ENCODE data around the gene LHB. TPM values are rescaled to one million over a fixed set of nuclear protein-coding genes. Genes with fewer than 3 reads are reported as not detected.

Gene LHB
- total and polyA plus RNA-seq, 7 experiments from 2014 or later, result not detected

DNA sequence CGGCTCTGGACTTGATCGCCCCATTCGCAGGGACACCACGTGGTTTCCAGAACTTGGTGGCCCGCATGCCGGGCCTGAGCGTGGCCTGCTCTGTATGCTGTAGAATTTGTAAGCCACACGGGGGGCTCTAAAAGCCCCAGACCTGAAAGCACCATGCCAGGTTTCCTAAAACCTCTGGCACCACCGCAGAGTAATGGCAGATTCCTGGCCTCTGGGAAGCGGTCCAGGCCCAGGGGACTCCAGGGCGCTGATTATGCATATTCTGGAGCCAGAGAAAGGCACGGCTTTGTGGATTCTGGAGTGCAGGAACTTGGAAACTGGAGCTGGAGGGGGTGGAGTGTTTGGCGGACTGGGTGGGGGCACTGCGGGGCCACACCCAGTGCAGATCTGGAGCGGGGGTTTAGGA is 48.1 kb downstream of the LHB start:
- POLR2A ChIA-PET, result interaction anchor here (1.0 to 2.0 kb wide), 3 partner anchors 11 to 15 kb away, joined by 3 to 6 read pairs (median 4); no protein-coding TSS in a partner anchor
- Mint-ChIP-seq H3K36me3 (peaks cover 0 to 28% (median 11%) of the 10 kb centered on the region in 5 donors), H3K27me3 (no peaks in the 10 kb centered on the region), H3K27ac (no peak overlapping the region), H3K4me3 (peak overlapping the region in 1 of 10 donors; percentile 69), H3K9me3 (peaks cover 0 to 5% (median 0%) of the 10 kb centered on the region in 11 donors), H3K4me1 (peaks cover 15 to 46% (median 41%) of the 10 kb centered on the region in 7 donors)
- Histone ChIP-seq H3K27me3 (ENCODE audit: control insufficient read depth in 2 of 2, insufficient read depth in 2 of 2, low read length in 2 of 2) (no peaks in the 10 kb centered on the region), H3K4me1 (ENCODE audit: control insufficient read depth in 2 of 2, insufficient read depth in 2 of 2, low read length in 2 of 2) (peaks cover 18 to 21% of the 10 kb centered on the region in 2 donors), H3K4me3 (ENCODE audit: low read length) (no peak overlapping the region), H3K27ac (ENCODE audit: low read depth, low read length) (no peak overlapping the region), H3K9me3 (ENCODE audit: control insufficient read depth in 2 of 3, low read length in 3 of 3) (no peaks in the 10 kb centered on the region), H3K36me3 (ENCODE audit: control insufficient read depth in 2 of 3, insufficient read depth in 3 of 3, low read length in 3 of 3) (peaks cover 0 to 52% (median 6%) of the 10 kb centered on the region in 3 experiments)
- DNase-seq (no peak), ATAC-seq (no peak)
- intact Hi-C loops (cut with micrococcal nuclease), result loop anchor here (5.0 kb wide), 3 partner anchors 322 to 637 kb away; partner anchors contain the start of genes CA11 (in 1 of the 2) and LMTK3 (in 1 of the 2)
- CTCF ChIA-PET, result interaction anchor here (0.7 to 1.0 kb wide), 4 partner anchors 8 to 1196 kb away, joined by 4 to 5 read pairs (median 4); partner anchors contain the start of gene GYS1

DNA sequence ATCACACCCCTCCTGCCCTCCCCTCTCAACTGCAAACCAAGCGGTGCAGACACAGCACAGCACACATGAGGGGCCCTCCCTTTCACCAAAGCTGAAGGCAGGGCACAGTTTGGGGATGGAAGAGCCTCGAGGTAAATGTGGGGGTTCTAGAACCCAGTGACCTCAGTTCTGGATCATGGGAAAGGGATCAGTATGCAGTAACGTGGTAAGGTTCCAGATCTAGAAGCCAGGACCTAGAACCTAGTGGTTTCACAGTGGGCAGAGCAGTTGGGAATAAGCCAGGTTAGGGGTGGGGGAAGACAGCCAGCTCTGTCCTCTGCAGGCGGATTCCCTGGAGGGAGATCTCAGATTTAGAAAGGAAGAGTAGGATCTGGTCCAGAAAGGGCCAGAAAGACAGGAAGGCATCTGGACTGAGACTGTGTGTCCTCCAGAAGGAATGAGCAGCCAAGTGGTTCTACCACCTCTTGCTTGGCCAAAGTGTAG is 48.7 kb downstream of the LHB start:
- no peaks in the 10 kb centered on the region for H3K27me3 ChIP-seq (ENCODE audit: control insufficient read depth in 2 of 2, insufficient read depth in 2 of 2, low read length in 2 of 2)
- peaks cover 0 to 49% (median 6%) of the 10 kb centered on the region in 3 experiments for H3K36me3 ChIP-seq (ENCODE audit: control insufficient read depth in 2 of 3, insufficient read depth in 3 of 3, low read length in 3 of 3)
- H3K27ac ChIP-seq (ENCODE audit: low read depth, low read length), result no peak overlapping the region
- Mint-ChIP-seq H3K27ac (peak overlapping the region in 4 of 9 donors; percentile 24 to 49 (median 35)), H3K4me3 (peak overlapping the region in 4 of 10 donors; percentile 3 to 99 (median 10)), H3K9me3 (peaks cover 0 to 5% (median 0%) of the 10 kb centered on the region in 11 donors), H3K27me3 (no peaks in the 10 kb centered on the region), H3K4me1 (peaks cover 21 to 52% (median 46%) of the 10 kb centered on the region in 7 donors), H3K36me3 (peaks cover 0 to 28% (median 11%) of the 10 kb centered on the region in 5 donors)
- DNase-seq, result no peak
- POLR2A ChIA-PET, result interaction anchor here (0.9 to 5.3 kb wide), 4 partner anchors 15 to 93 kb away, joined by 4 to 58 read pairs (median 8); partner anchors contain the start of genes GYS1 and RUVBL2
- H3K4me3 ChIP-seq (ENCODE audit: low read length), result no peak overlapping the region
- no peaks in the 10 kb centered on the region for H3K9me3 ChIP-seq (ENCODE audit: control insufficient read depth in 2 of 3, low read length in 3 of 3)
- peaks cover 24 to 26% of the 10 kb centered on the region in 2 donors for H3K4me1 ChIP-seq (ENCODE audit: control insufficient read depth in 2 of 2, insufficient read depth in 2 of 2, low read length in 2 of 2)
- intact Hi-C loops (cut with micrococcal nuclease), result loop anchor here (5.0 kb wide), 3 partner anchors 321 to 636 kb away; partner anchors contain the start of genes CA11 (in 1 of the 2) and LMTK3 (in 1 of the 2)
- ATAC-seq, result no peak
- CTCF ChIA-PET, result interaction anchor here (0.7 to 1.1 kb wide), 3 partner anchors 9 to 173 kb away, joined by 3 to 5 read pairs (median 4); no protein-coding TSS in a partner anchor

- H3K4me3 Mint-ChIP-seq, result peak overlapping the region; percentile 5 to 100 (median 55)
- ChIA-PET POLR2A (interaction anchor here (0.6 to 5.3 kb wide), 13 partner anchors 8 to 721 kb away, joined by 3 to 58 read pairs (median 6); partner anchors contain the start of genes BAX, GYS1, PPP1R15A and RUVBL2), CTCF (interaction anchor here (0.7 to 1.2 kb wide), 8 partner anchors 9 to 180 kb away, joined by 3 to 5 read pairs (median 3); partner anchors contain the start of gene HSD17B14)
- H3K9me3 Mint-ChIP-seq, result peaks cover 0 to 5% (median 0%) of the 10 kb centered on the region in 11 donors
- Histone ChIP-seq H3K4me1 (ENCODE audit: control insufficient read depth in 2 of 2, insufficient read depth in 2 of 2, low read length in 2 of 2) (peaks cover 26 to 28% of the 10 kb centered on the region in 2 donors), H3K4me3 (ENCODE audit: low read length) (no peak overlapping the region), H3K9me3 (ENCODE audit: control insufficient read depth in 2 of 3, low read length in 3 of 3) (no peaks in the 10 kb centered on the region), H3K27ac (ENCODE audit: low read depth, low read length) (no peak overlapping the region), H3K27me3 (ENCODE audit: control insufficient read depth in 2 of 2, insufficient read depth in 2 of 2, low read length in 2 of 2) (no peaks in the 10 kb centered on the region), H3K36me3 (ENCODE audit: control insufficient read depth in 2 of 3, insufficient read depth in 3 of 3, low read length in 3 of 3) (peaks cover 0 to 49% (median 6%) of the 10 kb centered on the region in 3 experiments)
- H3K4me1 Mint-ChIP-seq, result peaks cover 27 to 59% (median 53%) of the 10 kb centered on the region in 7 donors
- no peak for DNase-seq
- H3K27me3 Mint-ChIP-seq, result no peaks in the 10 kb centered on the region
- H3K27ac Mint-ChIP-seq, result peak overlapping the region in 3 of 9 donors; percentile 28 to 97 (median 48)
- peaks cover 0 to 25% (median 11%) of the 10 kb centered on the region in 5 donors for H3K36me3 Mint-ChIP-seq
- intact Hi-C loops (cut with micrococcal nuclease), result loop anchor here (5.0 kb wide), 3 partner anchors 320 to 635 kb away; partner anchors contain the start of genes CA11 (in 1 of the 2) and LMTK3 (in 1 of the 2)
- peak; percentile 11 for ATAC-seq
These were observed 49.3 kb downstream of the LHB start for GRCh38 chr19:48967346-48968178.

- peak overlapping the region; percentile 73 for H3K27ac ChIP-seq (ENCODE audit: low read depth, low read length)
- POLR2A ChIA-PET, result interaction anchor here (0.6 to 5.3 kb wide), 25 partner anchors 7 to 722 kb away, joined by 3 to 58 read pairs (median 4); partner anchors contain the start of genes BAX, CA11, DHDH and GYS1
- peak overlapping the region in 7 of 9 donors; percentile 93 to 100 (median 98) for H3K27ac Mint-ChIP-seq
- ATAC-seq (no peak), DNase-seq (no peak)
- intact Hi-C loops (cut with micrococcal nuclease), result loop anchor here (5.0 kb wide), 3 partner anchors 319 to 634 kb away; partner anchors contain the start of genes CA11 (in 1 of the 2) and LMTK3 (in 1 of the 2)
- H3K4me1 Mint-ChIP-seq, result peaks cover 33 to 67% (median 61%) of the 10 kb centered on the region in 7 donors
- CTCF ChIA-PET, result interaction anchor here (0.6 to 1.8 kb wide), 9 partner anchors 11 to 179 kb away, joined by 3 to 4 read pairs (median 3); partner anchors contain the start of genes GYS1, HSD17B14, NUCB1 and RUVBL2
- H3K36me3 Mint-ChIP-seq, result peaks cover 0 to 27% (median 11%) of the 10 kb centered on the region in 5 donors
- H3K4me1 ChIP-seq (ENCODE audit: control insufficient read depth in 2 of 2, insufficient read depth in 2 of 2, low read length in 2 of 2), result peaks cover 30 to 36% of the 10 kb centered on the region in 2 donors
- no peaks in the 10 kb centered on the region for H3K9me3 ChIP-seq (ENCODE audit: control insufficient read depth in 2 of 3, low read length in 3 of 3)
- H3K36me3 ChIP-seq (ENCODE audit: control insufficient read depth in 2 of 3, insufficient read depth in 3 of 3, low read length in 3 of 3), result peaks cover 0 to 47% (median 6%) of the 10 kb centered on the region in 3 experiments
- peak overlapping the region; percentile 94 to 100 (median 99) for H3K4me3 Mint-ChIP-seq
- H3K27me3 Mint-ChIP-seq, result no peaks in the 10 kb centered on the region
- H3K4me3 ChIP-seq (ENCODE audit: low read length), result peak overlapping the region; percentile 86
- peaks cover 0 to 5% (median 0%) of the 10 kb centered on the region in 11 donors for H3K9me3 Mint-ChIP-seq
- H3K27me3 ChIP-seq (ENCODE audit: control insufficient read depth in 2 of 2, insufficient read depth in 2 of 2, low read length in 2 of 2), result no peaks in the 10 kb centered on the region
These were observed 50.1 kb downstream of the LHB start for GRCh38 chr19:48966541-48967345.
